Astrocyte (in vitro differentiated cells and primary cell): ENCODE measurements around the gene AATK. TPM values are rescaled to one million over a fixed set of nuclear protein-coding genes. Genes with fewer than 3 reads are reported as not detected.

ENCODE experiments used
- DNase-seq: peaks from one replicate; pipeline ENCODE4 v3.0.0-alpha.2; 2010; ENCODE audit warnings: low read depth
- FAIRE-seq: peaks from 2 replicates; lab custom pipeline; 2011; peaks lifted over from hg19 to GRCh38; lab: Jason Lieb, UNC
- H2AFZ ChIP-seq: 2 replicates; pipeline ENCODE4 v1.6.0; 2012; ENCODE audit warnings: low read depth, low read length, inconsistent platforms
- H3K27ac ChIP-seq: 2 replicates; pipeline ENCODE4 v1.5.1; 2011; ENCODE audit warnings: low read depth, low read length, inconsistent platforms
- H3K27me3 ChIP-seq: 2 replicates; pipeline ENCODE4 v1.6.0; 2011; ENCODE audit warnings: low read length, inconsistent platforms; ENCODE audit not compliant: insufficient read depth
- H3K36me3 ChIP-seq: 2 replicates; pipeline ENCODE4 v1.5.1; 2011; ENCODE audit warnings: low read length, inconsistent platforms; ENCODE audit not compliant: insufficient read depth
- H3K4me1 ChIP-seq: 2 replicates; pipeline ENCODE4 v1.5.1; 2011; ENCODE audit warnings: low read length, inconsistent platforms; ENCODE audit not compliant: insufficient read depth
- H3K4me2 ChIP-seq: 2 replicates; pipeline ENCODE4 v1.6.0; 2012; ENCODE audit warnings: low read length, inconsistent platforms
- H3K4me3 ChIP-seq: 2 replicates; pipeline ENCODE4 v1.5.1; 2011; ENCODE audit warnings: low read depth, mild to moderate bottlenecking, low read length, inconsistent platforms; ENCODE audit not compliant: insufficient read depth
- H3K79me2 ChIP-seq: 2 replicates; pipeline ENCODE4 v1.6.0; 2012; ENCODE audit warnings: mild to moderate bottlenecking, low read length, inconsistent platforms; ENCODE audit not compliant: insufficient read depth
- H3K9ac ChIP-seq: 2 replicates; pipeline ENCODE4 v1.6.0; 2012; ENCODE audit warnings: mild to moderate bottlenecking, low read length, inconsistent platforms
- H3K9me3 ChIP-seq: 2 replicates; pipeline ENCODE4 v1.5.1; 2012; ENCODE audit warnings: low read depth, mild to moderate bottlenecking, low read length, inconsistent platforms; ENCODE audit not compliant: insufficient read depth
- H4K20me1 ChIP-seq: 2 replicates; pipeline ENCODE4 v1.6.0; 2012; ENCODE audit warnings: low read length, inconsistent platforms; ENCODE audit not compliant: insufficient read depth
- H3K27ac Mint-ChIP-seq: one replicate; pipeline ENCODE4 v1.8.0; 2021; ENCODE audit warnings: mild to moderate bottlenecking, mixed read lengths; ENCODE audit not compliant: unreplicated experiment
- H3K27me3 Mint-ChIP-seq: one replicate; pipeline ENCODE4 v1.8.0; 2021; ENCODE audit warnings: low read depth, mixed read lengths; ENCODE audit not compliant: unreplicated experiment
- H3K36me3 Mint-ChIP-seq: one replicate; pipeline ENCODE4 v1.8.0; 2021; ENCODE audit warnings: low read depth, mixed read lengths; ENCODE audit not compliant: unreplicated experiment
- H3K4me1 Mint-ChIP-seq: one replicate; pipeline ENCODE4 v1.8.0; 2021; ENCODE audit warnings: low read depth, mixed read lengths; ENCODE audit not compliant: unreplicated experiment
- H3K4me3 Mint-ChIP-seq: one replicate; pipeline ENCODE4 v1.8.0; 2021; ENCODE audit warnings: mild to moderate bottlenecking, moderate library complexity, mixed read lengths; ENCODE audit not compliant: unreplicated experiment
- H3K9me3 Mint-ChIP-seq: one replicate; pipeline ENCODE4 v1.8.0; 2021; ENCODE audit warnings: mild to moderate bottlenecking, mixed read lengths; ENCODE audit not compliant: unreplicated experiment
- EZH2 ChIP-seq: IDR thresholded peaks from 2 replicates; pipeline ENCODE4 v1.6.1; 2012; ENCODE audit warnings: mild to moderate bottlenecking, low read length, inconsistent platforms; ENCODE audit not compliant: insufficient read depth
- total RNA-seq: library from RNA; stranded (reverse); gene quantifications from 2 replicates; pipeline ENCODE4 v1.2.1, GENCODE V29; 2021
- TF ChIP-seq, protein P1 (sequence below): IDR thresholded peaks from 2 replicates; pipeline ENCODE4 v1.5.1; 2011; ENCODE audit warnings: low read depth, mild to moderate bottlenecking, inconsistent platforms, low read length, moderate library complexity; ENCODE audit not compliant: insufficient read depth

AATK gene
- total RNA-seq, 1 donor from 2014 or later, result 0.54 TPM

DNA sequence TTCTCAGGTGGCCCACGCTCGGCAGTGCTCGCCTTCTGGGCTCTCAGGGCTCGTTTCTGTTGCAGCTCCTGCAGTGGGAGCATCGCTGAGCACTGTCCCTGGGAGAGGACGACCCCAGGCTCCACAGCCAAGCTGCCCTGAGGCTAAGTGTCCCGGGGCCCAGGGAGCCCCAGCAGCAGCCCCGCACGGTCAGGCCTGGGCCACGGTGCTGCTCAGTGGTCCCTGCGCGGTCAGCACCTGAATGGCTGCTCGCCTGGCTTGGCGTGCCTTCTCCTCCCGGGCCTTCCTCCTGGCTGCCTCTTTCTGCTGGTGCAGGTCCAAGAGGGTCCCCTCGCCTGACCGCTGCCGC is 33.4 kb upstream of the AATK start:
- Mint-ChIP-seq H3K9me3 (no peaks in the 10 kb centered on the region), H3K4me3 (no peak overlapping the region), H3K36me3 (peaks cover 4% of the 10 kb centered on the region), H3K4me1 (no peaks in the 10 kb centered on the region), H3K27me3 (peaks cover 2% of the 10 kb centered on the region), H3K27ac (no peak overlapping the region)
- H3K27ac ChIP-seq, result no peak overlapping the region
- TF ChIP-seq, protein P1, sequence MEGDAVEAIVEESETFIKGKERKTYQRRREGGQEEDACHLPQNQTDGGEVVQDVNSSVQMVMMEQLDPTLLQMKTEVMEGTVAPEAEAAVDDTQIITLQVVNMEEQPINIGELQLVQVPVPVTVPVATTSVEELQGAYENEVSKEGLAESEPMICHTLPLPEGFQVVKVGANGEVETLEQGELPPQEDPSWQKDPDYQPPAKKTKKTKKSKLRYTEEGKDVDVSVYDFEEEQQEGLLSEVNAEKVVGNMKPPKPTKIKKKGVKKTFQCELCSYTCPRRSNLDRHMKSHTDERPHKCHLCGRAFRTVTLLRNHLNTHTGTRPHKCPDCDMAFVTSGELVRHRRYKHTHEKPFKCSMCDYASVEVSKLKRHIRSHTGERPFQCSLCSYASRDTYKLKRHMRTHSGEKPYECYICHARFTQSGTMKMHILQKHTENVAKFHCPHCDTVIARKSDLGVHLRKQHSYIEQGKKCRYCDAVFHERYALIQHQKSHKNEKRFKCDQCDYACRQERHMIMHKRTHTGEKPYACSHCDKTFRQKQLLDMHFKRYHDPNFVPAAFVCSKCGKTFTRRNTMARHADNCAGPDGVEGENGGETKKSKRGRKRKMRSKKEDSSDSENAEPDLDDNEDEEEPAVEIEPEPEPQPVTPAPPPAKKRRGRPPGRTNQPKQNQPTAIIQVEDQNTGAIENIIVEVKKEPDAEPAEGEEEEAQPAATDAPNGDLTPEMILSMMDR, result no peak
- no peaks in the 10 kb centered on the region for H3K4me1 ChIP-seq
- H3K79me2 ChIP-seq, result no peaks in the 10 kb centered on the region
- H3K9me3 ChIP-seq, result no peaks in the 10 kb centered on the region
- no peak for FAIRE-seq
- H3K36me3 ChIP-seq, result no peaks in the 10 kb centered on the region
- H3K4me3 ChIP-seq, result no peak overlapping the region
- no peak overlapping the region for H2AFZ ChIP-seq
- DNase-seq, result no peak
- H3K27me3 ChIP-seq, result no peaks in the 10 kb centered on the region
- H4K20me1 ChIP-seq, result no peaks in the 10 kb centered on the region
- no peak overlapping the region for H3K9ac ChIP-seq
- H3K4me2 ChIP-seq, result no peak overlapping the region

DNA sequence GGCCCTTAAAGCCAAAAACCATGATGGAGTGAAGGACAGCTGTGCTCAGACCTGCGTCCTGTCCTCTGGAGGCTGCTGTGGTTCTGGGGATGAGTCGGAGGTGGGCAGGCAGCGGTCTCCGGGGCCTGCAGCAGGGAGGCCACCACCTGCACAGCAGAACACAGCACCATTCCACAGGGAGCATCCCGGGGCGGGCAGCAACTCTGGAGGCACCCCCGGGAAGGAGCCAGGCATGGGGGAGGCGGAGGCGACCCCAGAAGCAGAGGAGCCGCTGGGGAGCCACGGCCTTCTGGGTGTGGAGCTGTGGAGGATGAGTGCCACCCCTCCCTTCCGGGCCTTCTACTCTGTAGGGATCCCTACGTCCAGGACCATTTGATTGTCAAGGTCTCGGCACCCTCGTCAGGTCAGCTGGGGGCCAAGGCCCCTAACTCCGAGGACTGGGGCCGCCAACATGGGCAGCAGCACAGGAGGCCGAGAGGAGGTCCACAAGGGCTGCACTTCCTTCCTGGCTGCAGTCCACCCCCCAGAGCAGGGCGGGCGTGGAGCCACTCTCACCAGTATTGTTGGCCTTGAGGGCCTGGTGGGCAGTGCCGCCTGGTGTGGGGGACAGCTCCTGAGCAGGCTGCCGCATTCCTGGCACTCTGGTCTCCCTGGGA is 32.9 kb upstream of the AATK start:
- Mint-ChIP-seq H3K36me3 (peaks cover 3% of the 10 kb centered on the region), H3K4me1 (no peaks in the 10 kb centered on the region), H3K9me3 (no peaks in the 10 kb centered on the region), H3K27me3 (no peaks in the 10 kb centered on the region), H3K4me3 (no peak overlapping the region), H3K27ac (no peak overlapping the region)
- no peak for TF ChIP-seq EZH2
- TF ChIP-seq, protein P1, result no peak
- Histone ChIP-seq H2AFZ (no peak overlapping the region), H3K79me2 (no peaks in the 10 kb centered on the region), H3K9ac (no peak overlapping the region), H4K20me1 (no peaks in the 10 kb centered on the region), H3K27ac (no peak overlapping the region), H3K4me3 (no peak overlapping the region), H3K36me3 (no peaks in the 10 kb centered on the region), H3K9me3 (no peaks in the 10 kb centered on the region), H3K4me1 (no peaks in the 10 kb centered on the region), H3K27me3 (no peaks in the 10 kb centered on the region), H3K4me2 (no peak overlapping the region)
- FAIRE-seq (no peak), DNase-seq (no peak)

DNA sequence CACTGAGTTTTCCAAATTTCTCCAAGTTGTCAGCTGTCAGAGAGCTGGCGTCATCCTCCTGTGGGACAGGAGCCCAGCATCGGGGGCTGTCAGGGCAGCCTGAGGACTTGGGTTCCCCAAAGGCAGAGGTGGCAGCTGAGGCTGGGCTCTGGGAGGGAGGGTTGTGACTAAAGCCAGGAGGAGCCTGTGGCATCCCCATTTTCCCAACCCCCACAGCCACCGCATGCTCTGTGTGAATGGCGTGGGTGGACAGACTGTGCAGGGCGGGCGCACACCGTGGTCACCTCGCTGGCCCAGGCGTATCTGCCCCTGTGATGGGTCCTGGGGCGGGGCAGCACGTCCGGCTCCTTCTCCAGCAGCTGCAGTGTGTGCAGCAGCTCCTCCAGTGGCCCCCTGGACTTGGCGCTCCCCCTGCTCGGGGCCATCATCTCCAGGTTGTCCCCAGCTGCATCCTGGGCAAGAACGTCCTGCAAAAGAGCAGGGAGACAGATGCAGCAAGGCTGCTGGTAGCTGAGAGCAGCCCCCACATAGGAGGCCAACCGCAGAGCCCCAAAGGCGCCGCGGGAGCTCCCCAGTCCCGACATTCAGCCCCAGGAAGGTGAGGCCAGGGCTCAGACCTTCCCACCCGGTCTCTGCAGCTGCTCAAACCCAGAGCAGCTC is 31.9 kb upstream of the AATK start:
- Histone ChIP-seq H3K79me2 (no peaks in the 10 kb centered on the region), H3K4me1 (no peaks in the 10 kb centered on the region), H3K4me2 (no peak overlapping the region), H3K9me3 (no peaks in the 10 kb centered on the region), H3K36me3 (no peaks in the 10 kb centered on the region), H3K27me3 (no peaks in the 10 kb centered on the region), H3K27ac (no peak overlapping the region), H3K4me3 (no peak overlapping the region), H3K9ac (no peak overlapping the region), H4K20me1 (no peaks in the 10 kb centered on the region), H2AFZ (no peak overlapping the region)
- Mint-ChIP-seq H3K27ac (no peak overlapping the region), H3K36me3 (peaks cover 3% of the 10 kb centered on the region), H3K27me3 (no peaks in the 10 kb centered on the region), H3K9me3 (no peaks in the 10 kb centered on the region), H3K4me3 (no peak overlapping the region), H3K4me1 (no peaks in the 10 kb centered on the region)
- FAIRE-seq (no peak), DNase-seq (no peak)
- no peak for TF ChIP-seq EZH2
- TF ChIP-seq, protein P1, result no peak
